ELR (cell line): Measurements from ENCODE around the gene SEMA3F.
"Not testable (repeated sequence)": the region's sequence is repeated elsewhere in the genome, so short reads cannot be mapped to it uniquely, and the experiment has no call there.

ENCODE experiments used
- DNase-seq: peaks from one replicate; pipeline ENCODE4 v3.0.0-alpha.2; 2015; ENCODE audit warnings: low read depth

The SEMA3F gene

DNA sequence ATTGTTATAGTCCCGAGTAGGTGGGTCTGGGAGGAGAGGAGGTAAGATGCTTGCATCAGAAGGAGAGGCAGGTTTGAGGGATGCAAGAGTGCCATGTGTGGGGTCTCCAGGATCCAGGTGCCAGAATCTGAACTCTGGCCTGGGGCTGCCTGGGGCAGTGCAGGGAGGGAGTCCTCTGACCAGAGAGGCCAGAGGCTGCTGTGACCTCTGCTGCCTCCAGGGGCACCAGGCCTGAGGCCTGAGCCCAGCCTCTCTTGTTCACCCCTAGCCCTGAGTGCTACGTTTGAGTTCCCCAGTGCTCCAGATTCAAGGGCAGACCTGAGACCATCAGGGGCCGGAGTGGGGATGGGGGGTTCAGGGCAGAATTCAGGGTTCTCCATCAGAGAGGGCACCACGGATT, 57.4 kb downstream of the SEMA3F start:
- DNase-seq, result no peak

DNA sequence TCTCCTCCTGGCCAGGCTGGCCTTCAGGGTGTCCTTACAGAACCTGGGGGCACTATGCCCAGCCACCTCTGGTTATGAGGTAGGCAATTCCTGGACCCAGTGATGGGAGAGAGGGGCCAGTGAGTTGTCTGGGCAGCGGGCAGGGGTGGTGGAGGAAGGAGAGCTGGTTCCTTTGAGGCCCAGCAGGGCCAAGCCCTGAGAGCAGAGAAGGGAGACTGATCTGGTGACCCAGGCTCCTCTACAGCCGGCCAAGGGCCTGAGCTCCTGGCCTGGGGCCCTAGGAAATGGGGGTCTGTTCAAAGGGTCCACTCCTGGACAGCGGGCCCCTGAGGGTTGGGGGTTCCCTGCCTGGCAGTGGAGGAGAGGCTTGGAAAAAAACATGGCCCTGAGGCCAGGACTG, 57.8 kb downstream of the SEMA3F start:
- no peak for DNase-seq

DNA sequence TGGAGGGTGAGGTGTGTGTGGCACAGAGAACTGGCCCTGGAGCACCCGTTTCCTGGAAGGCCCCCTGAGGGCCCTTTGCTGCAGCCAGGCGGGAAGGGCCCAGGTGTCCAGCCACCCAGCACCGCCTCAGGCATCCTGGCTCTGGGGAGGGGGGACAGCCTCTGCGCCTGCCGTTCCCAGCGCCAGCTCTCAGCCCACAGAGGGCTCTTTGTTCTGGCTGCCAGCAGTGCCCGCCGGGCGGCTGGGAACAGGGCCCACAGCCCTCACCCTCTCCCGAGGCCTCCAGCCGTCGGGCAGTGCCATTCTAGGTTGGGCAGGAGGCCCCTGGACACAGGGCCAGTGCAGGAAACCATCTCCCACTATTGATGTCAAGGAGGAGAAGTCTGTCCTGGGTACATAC, 58.2 kb downstream of the SEMA3F start:
- no peak for DNase-seq

DNA sequence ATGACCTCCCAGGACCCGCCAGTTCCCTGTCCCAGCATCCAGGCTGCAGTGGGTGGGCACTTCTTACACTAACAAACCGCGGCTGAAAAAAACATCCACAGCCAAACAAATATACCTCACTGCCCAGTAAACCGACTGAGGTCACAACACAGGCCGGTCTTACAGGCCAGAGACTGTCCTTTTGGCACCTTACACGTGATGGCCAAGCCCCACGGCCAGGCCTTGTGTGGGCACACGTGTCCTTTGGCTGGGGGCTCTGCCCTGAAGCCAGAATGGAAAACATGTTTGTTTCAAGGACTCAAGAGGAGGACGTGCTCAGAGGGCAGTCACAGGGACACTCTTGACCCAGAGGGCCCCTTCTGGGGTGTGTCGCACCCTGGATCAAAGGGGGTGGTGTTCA, 59.7 kb downstream of the SEMA3F start:
- no peak for DNase-seq

DNA sequence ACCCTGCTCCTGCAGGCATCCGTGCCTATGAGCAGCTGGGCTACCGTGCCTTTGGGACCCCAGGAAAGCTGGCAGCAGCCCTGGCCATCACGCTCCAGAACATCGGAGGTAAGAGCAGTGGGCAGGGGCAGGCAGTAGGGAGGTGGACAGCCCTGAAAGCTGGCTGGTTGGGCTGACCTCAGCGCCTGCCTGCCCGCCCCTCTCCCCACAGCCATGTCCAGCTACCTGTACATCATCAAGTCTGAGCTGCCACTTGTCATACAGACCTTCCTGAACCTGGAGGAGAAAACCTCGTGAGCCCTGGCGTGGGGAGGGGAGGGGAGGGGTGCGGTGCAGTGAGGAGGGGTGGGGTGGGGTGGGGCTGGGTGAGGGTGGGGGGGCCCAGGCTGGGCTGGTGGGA, 60.4 kb downstream of the SEMA3F start:
- no peak for DNase-seq

DNA sequence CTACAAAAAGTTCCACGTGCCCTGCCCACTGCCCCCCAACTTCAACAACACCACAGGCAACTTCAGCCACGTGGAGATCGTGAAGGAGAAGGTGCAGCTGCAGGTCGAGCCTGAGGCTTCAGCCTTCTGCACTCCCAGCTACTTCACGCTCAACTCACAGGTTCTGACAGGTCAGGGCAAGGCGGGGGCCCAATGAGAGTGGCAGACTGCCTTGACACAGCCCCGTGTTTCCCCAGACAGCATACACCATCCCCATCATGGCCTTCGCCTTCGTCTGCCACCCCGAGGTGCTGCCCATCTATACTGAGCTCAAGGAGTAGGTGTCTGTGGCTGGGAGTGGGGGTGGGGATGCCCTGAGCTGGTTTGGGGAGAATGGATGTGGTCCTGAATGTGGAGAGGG, 62.6 kb downstream of the SEMA3F start:
- DNase-seq, result no peak

DNA sequence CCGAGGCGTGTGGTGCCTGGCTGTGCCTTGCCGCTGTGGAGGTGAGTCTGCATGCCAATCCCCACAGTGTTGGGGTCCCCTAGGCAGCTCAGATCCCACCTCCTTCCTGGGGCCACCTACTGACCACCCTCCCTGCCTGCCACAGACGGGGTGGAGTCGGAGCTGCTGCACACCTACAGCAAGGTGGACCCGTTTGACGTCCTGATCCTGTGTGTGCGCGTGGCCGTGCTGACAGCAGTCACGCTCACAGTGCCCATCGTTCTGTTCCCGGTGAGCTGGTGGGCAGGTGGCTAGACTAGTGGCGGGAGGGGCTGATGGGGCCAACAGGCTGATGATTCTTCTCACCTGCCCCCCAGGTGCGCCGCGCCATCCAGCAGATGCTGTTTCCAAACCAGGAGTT, 63.3 kb downstream of the SEMA3F start:
- no peak for DNase-seq

DNA sequence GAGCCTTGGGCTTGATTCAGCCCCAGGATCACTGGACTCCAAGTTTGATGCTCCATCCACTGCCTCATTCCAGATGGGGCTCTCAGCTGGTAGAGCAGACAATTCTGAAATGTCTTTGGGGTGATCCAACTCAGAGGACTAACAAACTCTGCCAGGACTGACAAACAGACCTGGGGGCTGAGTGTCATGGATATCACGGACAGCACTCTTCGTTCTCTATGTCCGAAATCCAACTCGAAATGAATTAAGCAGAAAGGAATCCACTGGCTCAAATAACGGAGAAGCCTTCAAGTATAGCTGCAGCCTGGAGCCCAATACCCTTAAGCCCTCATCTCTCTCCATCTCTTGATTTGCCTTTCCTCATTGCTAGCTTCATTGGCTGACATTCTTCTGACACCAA, 64.2 kb downstream of the SEMA3F start:
- DNase-seq, result no peak

DNA sequence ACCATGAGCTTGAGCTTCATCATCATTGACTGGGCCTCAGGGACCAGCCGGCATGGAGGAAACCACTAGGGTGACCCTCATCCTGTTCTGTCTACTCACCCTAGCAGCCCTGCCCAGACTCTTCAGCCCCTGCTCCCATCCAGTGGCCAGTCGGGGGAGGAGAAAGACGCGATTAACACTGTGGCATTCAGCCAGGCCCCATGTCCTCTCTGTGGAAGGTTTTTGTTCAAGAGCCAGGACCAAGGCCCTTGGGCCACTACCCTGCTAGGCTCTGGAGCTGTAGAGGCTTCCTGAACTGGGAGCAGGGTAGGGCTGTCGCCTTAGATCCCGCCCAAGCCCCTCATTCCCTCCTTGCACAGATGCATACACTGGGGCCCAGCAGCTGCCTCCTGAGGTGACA, 65.0 kb downstream of the SEMA3F start:
- DNase-seq, result no peak

DNA sequence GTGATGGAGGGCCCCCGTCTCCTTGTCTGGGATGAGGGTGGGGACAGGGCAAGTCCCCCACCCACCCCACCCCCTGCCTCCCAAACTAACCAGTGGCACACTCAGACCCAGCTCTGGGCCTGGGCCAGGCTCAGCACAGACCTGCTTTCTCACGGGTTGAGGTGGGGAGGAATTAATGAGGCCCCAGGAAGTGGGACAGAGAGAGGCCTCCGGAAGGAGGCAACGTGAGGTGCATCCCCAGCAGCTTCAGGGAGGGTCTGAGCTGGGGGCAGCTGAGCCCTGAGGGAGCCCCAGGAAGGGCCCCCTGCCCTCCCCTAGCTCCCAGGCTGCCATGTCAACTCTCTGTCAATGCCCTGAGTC, 65.9 kb downstream of the SEMA3F start:
- no peak for DNase-seq

DNA sequence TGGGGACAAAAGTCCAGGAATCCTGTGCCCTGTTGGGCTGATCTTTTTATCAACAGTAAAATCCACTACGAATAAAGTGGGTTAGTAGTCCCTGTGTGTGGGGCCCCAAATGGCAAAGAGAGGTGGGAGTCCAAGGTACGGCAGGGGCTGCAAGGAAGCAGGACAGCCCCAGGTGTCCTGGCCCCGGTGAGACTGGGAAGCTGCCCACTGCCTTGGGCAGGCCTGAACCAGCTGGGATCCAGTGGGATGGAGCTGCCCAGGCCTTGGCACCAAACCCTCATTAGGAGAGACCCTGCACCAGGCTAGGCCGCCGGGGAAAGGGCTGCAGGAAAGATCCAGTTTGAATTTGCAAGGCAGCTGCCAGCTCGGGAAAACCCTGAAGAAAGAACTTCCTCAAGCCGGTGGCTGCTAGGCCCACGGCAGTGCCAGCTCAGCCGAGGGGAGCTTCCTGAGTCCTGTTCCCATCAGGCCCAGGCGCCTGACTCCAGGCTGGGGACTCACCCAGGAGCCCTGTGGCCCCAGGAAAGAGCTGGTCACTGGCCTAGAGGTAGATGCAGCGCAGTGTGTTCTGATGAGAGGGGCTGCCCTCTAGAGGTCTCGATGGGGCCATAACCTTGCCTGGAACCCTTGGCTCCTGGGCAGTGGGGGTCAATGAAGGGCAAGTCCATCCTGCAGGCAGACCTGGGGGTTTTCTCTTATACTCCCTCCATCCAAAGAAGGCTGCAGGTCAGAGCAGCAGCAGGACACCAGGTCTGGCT, 66.5 kb downstream of the SEMA3F start:
- DNase-seq, result no peak

DNA sequence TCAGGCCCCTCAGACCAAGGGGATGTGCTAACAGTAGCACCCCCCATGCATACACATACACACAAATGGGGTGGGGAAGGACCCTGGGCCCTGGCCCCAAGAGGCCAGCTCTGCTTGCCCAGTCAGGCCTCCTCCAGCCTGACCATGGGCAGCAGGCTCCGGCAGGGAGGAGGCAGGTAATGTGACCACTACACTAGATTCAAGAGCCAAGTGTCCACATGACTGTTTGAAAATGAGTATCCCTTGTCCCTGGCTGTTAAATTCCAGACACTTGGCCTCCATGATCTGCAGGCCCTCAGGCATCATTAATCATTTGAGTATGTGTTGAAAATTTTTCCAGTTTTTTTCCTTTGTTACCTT, 67.0 kb downstream of the SEMA3F start:
- DNase-seq, result no peak

DNA sequence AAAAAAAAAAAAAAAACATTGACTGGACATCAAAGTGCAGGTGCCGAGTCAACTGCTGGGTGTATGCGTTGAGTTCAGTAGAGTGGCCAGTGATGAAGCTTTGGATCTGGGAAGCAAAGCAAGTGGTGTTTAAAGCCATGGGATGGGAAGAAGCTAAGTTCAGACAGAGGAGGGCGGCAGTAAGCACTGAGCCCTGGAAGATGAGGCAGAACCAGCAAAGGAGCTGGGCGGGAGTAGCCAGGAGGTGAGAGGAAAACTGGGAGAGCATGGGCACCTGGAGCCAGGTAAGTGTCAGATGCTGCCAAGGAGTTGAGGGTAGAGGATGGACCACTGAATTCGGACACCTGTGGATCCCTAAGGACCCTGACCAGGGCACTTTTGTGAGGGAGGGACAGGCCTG, 69.5 kb downstream of the SEMA3F start:
- no peak for DNase-seq

DNA sequence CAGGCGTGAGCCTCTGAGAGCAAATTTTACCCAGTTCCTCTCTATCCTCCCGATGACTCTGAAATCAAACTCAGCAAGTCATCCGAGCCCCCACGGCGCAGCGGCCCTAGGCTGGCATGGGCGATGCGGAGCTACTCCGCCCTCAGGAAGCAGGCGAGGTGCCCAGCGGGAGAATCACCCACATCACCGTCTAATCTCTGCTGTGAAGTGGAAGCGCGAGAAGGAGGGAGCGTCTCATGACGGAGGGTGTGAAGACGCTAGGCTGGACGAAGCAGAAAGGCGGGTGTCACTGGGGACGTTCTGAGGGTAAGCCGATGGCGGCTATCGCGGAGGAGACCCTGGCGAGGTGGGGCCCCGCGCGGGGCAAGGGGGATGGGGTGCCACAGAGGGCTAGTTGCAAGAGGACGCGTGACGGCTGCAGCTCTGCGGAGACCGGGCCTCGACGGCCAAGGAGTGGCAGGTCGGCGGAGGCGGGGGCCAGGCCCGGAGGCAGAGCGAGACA, 71.8 kb downstream of the SEMA3F start:
- DNase-seq, result peak; percentile 57

DNA sequence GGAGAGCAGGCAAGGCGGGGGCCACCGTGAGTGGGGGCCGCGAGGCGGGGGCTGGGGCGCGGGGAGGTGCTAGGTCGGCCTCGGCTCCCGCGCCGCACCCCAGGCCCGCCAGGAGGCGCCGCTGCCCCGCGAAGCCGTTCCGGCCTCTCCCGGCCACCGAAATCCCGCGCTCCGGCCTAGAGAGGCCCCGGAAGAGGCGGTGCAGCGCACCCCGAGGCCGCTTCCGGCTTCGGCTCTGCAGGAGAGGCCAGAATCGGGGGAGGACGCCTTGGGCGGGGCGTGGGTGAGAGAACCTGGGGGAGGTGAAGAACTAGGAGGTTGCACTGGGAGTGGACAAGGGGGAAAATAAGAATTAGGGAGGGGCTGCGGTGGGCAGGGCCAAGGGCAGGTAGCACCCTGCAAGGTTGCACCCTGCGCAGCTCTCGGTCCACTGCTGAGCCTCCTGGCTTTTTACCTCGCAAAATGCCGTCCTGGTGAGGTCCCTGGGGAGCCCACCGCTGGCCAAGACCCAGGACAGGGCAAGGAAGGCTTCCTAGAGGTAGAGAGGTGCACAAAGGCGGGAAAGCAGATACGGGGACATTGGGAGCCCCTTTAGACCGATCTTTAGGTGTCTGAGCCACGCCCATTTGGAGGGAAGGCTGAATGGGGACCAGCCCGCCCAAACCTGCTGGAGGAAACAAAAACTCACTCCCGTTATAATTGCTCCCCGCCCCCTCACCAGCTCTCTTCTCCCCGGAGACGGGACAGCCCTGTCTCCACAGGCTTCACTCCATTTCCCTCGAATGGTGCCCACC, 72.5 kb downstream of the SEMA3F start:
- DNase-seq, result peak; percentile 92

DNA sequence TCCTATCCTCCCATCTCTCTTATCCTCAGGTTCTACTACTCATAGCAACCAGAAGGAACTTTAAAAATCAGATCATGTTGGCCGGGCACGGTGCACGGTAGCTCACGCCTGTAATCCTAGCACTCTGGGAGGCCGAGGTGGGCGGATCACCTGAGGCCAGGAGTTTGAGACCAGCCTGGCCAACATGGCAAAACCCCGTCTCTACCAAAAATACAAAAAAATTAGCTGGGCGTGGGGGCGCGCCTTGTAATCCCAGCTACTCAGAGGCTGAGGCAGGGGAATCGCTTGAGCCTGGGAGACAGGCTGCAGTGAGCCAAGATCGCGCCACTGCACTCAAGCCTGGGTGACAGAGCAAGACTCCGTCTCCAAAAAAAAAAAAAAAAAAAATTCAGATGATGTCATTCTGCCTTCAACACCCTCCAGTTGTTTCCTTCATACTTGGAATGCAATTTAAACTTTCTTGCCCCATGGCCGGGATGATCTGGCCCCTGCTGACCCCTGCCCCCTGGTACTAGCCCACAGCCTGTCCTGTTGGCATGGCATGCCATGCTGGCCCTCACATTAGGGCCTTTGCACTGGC, 73.2 kb downstream of the SEMA3F start:
- not testable (repeated sequence) for DNase-seq

DNA sequence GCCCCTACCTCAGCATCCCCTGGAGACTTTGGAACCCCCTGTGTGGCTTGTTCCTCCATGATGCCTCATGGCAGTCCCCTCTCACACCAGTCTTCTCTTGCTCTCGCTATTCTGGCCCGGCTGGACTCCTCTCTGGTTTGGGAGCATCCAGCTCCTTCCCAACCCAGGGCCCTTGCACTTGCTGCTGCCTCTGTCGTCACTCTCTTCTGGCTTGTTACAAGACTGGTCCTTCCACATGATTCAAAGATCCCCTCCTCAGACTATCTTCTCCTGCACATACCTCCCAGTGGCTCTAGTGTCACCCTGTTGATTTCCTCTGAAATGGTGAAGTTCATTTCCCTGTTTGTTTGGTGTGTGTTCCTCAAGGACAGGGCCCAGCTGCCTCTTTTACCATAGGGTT, 74.4 kb downstream of the SEMA3F start:
- DNase-seq, result no peak

DNA sequence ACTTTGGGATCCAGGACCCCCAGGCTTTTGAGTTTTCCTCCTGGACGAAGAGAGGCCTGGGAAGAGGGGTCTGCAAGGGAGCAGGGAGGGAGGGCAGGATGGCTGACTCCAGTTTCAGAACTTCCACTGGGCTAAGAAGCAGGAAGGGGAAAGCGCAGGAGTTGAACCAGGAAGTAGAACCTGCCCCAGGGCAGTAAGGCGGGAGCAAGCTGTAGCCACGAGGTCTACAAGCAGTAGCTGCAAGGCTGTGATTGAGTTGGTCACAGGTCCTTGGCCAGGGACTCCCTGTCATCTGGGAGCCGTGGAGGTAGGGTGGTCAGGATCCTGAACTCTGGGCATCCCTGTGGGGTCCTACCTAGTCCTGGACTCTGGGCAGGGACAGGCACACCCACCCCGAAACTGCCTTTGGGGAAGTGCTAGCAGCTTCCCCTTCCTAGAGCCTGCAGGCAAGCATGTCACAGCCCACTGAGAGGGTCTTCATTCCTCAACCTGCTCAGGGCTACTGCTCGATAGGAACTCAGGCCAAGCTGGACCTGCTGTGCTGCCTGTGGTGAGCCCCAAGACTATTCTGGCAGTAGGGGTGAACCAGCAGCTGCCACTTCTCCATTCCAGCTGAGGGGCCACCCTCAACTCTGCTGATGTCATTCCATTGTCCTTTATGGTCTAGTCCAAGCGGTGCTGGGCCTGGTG, 75.1 kb downstream of the SEMA3F start:
- DNase-seq, result no peak

DNA sequence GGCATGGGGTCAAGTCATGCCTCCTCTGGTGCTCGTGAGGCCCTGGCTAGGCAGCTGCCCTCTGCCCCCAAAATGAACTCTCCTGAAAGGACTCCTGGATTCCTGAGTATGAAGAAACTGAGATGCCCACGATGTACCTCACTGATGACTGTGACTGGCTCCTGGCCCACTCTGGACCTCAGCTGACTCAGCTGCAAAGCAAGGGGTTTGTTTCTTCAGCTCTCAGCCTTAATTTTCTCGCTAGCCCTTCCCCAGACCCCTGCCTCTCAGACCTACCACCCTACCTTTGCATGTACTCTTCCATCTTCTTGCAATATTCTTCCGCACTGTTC, 75.6 kb downstream of the SEMA3F start:
- peak; percentile 29 for DNase-seq

DNA sequence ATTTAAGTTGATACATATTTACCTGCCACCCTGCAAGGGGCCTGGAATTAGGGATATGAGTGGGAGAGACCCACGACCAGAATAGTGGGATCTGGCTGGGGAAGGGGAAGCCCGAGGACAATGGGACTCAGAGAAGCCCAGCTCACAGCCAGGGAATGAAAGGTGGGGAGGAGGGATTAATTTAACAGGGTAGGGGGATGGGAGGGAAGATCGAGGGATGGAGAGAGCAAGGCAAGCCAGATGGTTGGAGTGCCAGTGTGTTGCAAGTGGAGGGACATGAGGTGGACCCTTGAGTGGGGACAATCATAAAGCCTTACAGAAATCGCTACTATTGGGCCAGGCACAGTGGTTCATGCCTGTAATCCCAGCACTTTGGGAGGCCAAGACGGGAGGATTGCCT, 76.5 kb downstream of the SEMA3F start:
- no peak for DNase-seq

DNA sequence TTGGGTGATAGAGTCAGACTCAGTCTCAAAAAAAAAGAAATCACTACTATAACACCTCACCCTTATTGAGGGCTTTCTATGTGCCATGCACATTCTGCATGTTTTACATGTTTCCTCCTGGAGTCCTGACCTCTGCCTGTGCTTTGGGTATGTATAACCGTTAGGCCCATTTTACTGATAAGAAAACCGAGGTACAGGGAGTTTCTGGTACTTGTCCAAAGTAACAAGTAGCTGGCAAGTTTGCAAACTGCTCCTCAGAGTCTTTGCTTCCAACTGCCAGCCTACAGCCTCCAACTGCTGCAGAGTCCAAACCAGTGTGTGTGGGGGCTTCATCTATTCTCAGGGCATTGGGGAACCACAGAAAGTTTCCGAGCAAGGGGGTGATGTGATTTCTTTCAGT, 77.2 kb downstream of the SEMA3F start:
- DNase-seq, result no peak

DNA sequence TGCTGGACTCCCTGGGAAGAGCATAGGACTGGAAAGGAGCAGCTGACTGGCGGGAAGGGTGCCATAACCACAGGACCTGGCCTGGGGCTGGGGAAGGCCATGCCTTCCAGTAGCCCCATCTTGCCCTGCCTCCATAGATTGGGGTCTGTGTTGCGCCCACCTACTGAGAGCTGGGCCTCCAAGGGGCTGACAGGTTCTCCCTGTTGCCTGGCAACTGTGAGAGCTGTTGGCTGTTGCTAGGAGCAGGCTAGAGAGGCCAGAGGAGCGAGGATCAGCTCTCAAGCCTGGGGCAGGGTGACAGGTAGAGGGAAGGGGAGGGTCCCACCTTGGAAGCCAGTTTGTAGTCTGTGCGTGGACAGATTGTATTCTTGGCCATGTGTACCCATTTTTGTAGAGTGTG, 78.1 kb downstream of the SEMA3F start:
- DNase-seq, result no peak
